VCaP (cell line): ENCODE measurements around the gene SPRR1A.
A peak's percentile ranks its signal among the peaks of the same experiment; 100 is the strongest.

Experiments
- H3K27ac ChIP-seq: fragments of 450-650 bp; 2 replicates; pipeline ENCODE4 v1.5.1; 2017
- TF ChIP-seq, protein P1 (sequence below): fragments of 450-650 bp; conservative IDR thresholded peaks from 2 replicates; pipeline ENCODE4 v1.5.1; 2017; ENCODE audit warnings: mild to moderate bottlenecking, moderate library complexity

The SPRR1A gene

GRCh38 chr1:153030895-153031294 lies 47.0 kb downstream of the SPRR1A start, which contains the start of gene SPRR1B:
Gene SPRR1B (plus strand): TSS chr1:153031203. CDS start chr1:153032346, 1,143 bp downstream.
- H3K27ac ChIP-seq = no peak within 1 kb of the TSS
- TF ChIP-seq, protein P1, sequence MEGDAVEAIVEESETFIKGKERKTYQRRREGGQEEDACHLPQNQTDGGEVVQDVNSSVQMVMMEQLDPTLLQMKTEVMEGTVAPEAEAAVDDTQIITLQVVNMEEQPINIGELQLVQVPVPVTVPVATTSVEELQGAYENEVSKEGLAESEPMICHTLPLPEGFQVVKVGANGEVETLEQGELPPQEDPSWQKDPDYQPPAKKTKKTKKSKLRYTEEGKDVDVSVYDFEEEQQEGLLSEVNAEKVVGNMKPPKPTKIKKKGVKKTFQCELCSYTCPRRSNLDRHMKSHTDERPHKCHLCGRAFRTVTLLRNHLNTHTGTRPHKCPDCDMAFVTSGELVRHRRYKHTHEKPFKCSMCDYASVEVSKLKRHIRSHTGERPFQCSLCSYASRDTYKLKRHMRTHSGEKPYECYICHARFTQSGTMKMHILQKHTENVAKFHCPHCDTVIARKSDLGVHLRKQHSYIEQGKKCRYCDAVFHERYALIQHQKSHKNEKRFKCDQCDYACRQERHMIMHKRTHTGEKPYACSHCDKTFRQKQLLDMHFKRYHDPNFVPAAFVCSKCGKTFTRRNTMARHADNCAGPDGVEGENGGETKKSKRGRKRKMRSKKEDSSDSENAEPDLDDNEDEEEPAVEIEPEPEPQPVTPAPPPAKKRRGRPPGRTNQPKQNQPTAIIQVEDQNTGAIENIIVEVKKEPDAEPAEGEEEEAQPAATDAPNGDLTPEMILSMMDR = no peak

GRCh38 chr1:153032073-153032472 lies 48.2 kb downstream of the SPRR1A start:
- TF ChIP-seq, protein P1 = no peak
- H3K27ac ChIP-seq = no peak overlapping the region

- H3K27ac ChIP-seq = no peak overlapping the region
- TF ChIP-seq, protein P1 = peak; percentile 52; the same call in 1 of the 2 replicates
Observed at GRCh38 chr1:153032677-153033308, 48.9 kb downstream of the SPRR1A start.

DNA sequence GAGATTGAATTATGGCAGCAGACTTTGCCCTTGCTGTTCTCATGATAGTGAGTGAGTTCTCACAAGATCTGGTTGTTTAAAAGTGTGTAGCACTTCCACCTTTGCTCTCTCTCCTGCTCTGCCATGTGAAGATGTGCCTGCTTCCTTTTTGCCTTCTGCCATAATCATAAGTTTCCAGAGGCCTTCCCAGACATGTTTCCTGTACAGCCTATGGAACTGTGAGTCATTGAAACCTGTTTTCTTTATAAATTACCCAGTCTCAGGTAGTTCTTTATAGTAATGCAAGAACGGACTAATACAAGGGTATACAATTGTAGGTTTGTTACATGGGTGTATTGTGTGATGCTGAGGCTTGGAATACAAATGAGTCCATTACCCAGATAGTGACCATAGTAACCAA lies 51.3 kb downstream of the SPRR1A start:
- H3K27ac ChIP-seq = no peak overlapping the region
- TF ChIP-seq, protein P1 = no peak
